22Rv1 (cell line): ENCODE data around the gene DCAF8L2.

Experiments
- ZFX ChIP-seq: fragments of 450-650 bp; IDR thresholded peaks from 2 replicates; pipeline ENCODE4 v1.6.1; 2017; ENCODE audit warnings: antibody characterized with exemption, borderline replicate concordance
- TF ChIP-seq, protein P1 (sequence below): fragments of 450-650 bp; IDR thresholded peaks from 2 replicates; pipeline ENCODE4 v1.5.1; 2017; ENCODE audit warnings: mild to moderate bottlenecking

DNA sequence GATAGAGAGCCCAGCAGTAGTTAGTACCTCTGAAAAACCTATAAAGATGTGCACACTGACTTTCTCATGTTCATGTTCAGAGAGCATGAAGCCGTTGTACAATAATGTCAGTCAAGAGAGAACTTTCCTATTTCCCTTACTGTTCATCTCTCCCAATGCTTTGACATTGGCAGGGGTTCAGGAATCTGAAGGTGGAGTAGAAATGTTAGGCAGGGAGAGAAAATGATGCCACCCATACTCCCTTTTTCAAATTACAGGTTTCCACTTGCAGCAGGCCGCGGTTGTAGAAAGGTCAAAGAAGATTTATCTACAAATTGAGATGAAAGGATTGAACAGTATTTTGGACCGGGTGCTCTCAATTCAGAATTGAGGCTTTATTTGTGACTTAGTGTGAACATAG, 84.3 kb downstream of the DCAF8L2 start:
- TF ChIP-seq, protein P1, sequence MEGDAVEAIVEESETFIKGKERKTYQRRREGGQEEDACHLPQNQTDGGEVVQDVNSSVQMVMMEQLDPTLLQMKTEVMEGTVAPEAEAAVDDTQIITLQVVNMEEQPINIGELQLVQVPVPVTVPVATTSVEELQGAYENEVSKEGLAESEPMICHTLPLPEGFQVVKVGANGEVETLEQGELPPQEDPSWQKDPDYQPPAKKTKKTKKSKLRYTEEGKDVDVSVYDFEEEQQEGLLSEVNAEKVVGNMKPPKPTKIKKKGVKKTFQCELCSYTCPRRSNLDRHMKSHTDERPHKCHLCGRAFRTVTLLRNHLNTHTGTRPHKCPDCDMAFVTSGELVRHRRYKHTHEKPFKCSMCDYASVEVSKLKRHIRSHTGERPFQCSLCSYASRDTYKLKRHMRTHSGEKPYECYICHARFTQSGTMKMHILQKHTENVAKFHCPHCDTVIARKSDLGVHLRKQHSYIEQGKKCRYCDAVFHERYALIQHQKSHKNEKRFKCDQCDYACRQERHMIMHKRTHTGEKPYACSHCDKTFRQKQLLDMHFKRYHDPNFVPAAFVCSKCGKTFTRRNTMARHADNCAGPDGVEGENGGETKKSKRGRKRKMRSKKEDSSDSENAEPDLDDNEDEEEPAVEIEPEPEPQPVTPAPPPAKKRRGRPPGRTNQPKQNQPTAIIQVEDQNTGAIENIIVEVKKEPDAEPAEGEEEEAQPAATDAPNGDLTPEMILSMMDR = no peak
- TF ChIP-seq ZFX = no peak
